ENCODE measurements around the gene PTH2. TPM values are rescaled to one million over a fixed set of nuclear protein-coding genes. Genes with fewer than 3 reads are reported as not detected.
"Not testable (repeated sequence)": the region's sequence is repeated elsewhere in the genome, so short reads cannot be mapped to it uniquely, and the experiment has no call there.

The PTH2 gene
- total RNA-seq, 1 experiment from 2014 or later = 1.0 TPM

DNA sequence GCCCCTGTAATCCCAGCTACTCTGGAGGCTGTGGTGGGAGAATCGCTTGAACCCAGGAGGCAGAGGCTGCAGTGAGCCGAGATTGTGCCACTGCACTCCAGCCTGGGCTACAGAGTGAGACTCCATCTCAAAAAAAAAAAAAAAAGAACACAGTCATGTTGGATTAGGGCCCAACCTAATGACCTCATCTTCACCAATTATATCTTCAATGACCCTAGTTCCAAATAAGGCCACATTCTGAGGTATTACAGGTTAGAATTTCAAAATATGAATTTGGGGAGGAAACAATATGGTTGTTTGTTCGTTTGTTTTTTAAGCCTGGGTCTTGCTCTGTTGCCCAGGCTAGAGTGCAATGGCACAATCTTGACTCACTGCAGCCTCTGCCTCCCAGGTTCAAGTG is 50.1 kb downstream of the PTH2 start:
- CTCF ChIA-PET; H3K4me3 Mint-ChIP-seq; ATAC-seq; H3K4me1 Mint-ChIP-seq; H3K27ac Mint-ChIP-seq; DNase-seq (ENCODE audit: low spot score): not testable (repeated sequence)
- peaks cover 35% of the 10 kb centered on the region for H3K27me3 Mint-ChIP-seq (ENCODE audit: low read depth)
- POLR2A ChIA-PET = interaction anchor here (0.7 kb wide), 1 partner anchor 63 kb away, joined by 3 read pairs; no protein-coding TSS in a partner anchor
- TF ChIP-seq ZNF121 (CRISPR knock-in tag; IDR thresholded peaks at IDR 0.05) = 0 out of 2 replicates have a peak, but pooled peaks have one; percentile 8
- peaks cover 21% of the 10 kb centered on the region for H3K36me3 Mint-ChIP-seq
- peaks cover 25% of the 10 kb centered on the region for H3K9me3 Mint-ChIP-seq

Other genes starting within 250 kb of the PTH2 start
- 1.5 to 2.2 TPM (median 2.1 TPM) in 3 replicates for gene SLC6A16, start 98.2 kb downstream of the PTH2 start, total RNA-seq (2021)
- 0.27 to 1.6 TPM (median 1.2 TPM) in 3 replicates for gene CD37, start 88.0 kb downstream of the PTH2 start, total RNA-seq (2021)
- 104 to 106 TPM (median 104 TPM) in 3 replicates for gene TEAD2, start 61.0 kb downstream of the PTH2 start, total RNA-seq (2021)
- 2.4 to 3.0 TPM (median 2.9 TPM) in 3 replicates for gene DKKL1, start 59.6 kb downstream of the PTH2 start, total RNA-seq (2021)
- 0.14 to 0.42 TPM in 2 of 3 replicates, not detected in the other for gene KASH5, start 35.2 kb downstream of the PTH2 start, total RNA-seq (2021)
- gene GFY, start 1.9 kb upstream of the PTH2 start, total RNA-seq (2021) = 0.85 to 1.4 TPM (median 0.87 TPM) in 3 replicates
- 1.6 to 2.8 TPM (median 2.1 TPM) in 3 replicates for gene SLC17A7, start 18.1 kb upstream of the PTH2 start, total RNA-seq (2021)
- gene PIH1D1, start 28.4 kb upstream of the PTH2 start, total RNA-seq (2021) = 153 to 170 TPM (median 156 TPM) in 3 replicates
- 44.3 to 53.6 TPM (median 52.6 TPM) in 3 replicates for gene ALDH16A1, start 29.8 kb upstream of the PTH2 start, total RNA-seq (2021)
- 2.9 to 5.3 TPM (median 3.6 TPM) in 3 replicates for gene FLT3LG, start 50.8 kb upstream of the PTH2 start, total RNA-seq (2021)
- gene RPL13A, start 64.2 kb upstream of the PTH2 start, total RNA-seq (2021) = 3,861 to 4,362 TPM (median 4,362 TPM) in 3 replicates
- 2,299 to 2,683 TPM (median 2,679 TPM) in 3 replicates for gene RPS11, start 73.0 kb upstream of the PTH2 start, total RNA-seq (2021)
- 53.8 to 69.9 TPM (median 61.2 TPM) in 3 replicates for gene FCGRT, start 89.2 kb upstream of the PTH2 start, total RNA-seq (2021)
- 14.3 to 20.6 TPM (median 20.3 TPM) in 3 replicates for gene RCN3, start 104.6 kb upstream of the PTH2 start, total RNA-seq (2021)
- gene NOSIP, start 157.1 kb upstream of the PTH2 start, total RNA-seq (2021) = 82.3 to 97.9 TPM (median 87.6 TPM) in 3 replicates
- 5.9 to 7.0 TPM (median 6.9 TPM) in 3 replicates for gene PRRG2, start 157.9 kb upstream of the PTH2 start, total RNA-seq (2021)
- gene PRR12, start 167.7 kb upstream of the PTH2 start, total RNA-seq (2021) = 78.6 to 86.1 TPM (median 83.3 TPM) in 3 replicates
- gene RRAS, start 216.7 kb upstream of the PTH2 start, total RNA-seq (2021) = 11.4 to 17.9 TPM (median 15.7 TPM) in 3 replicates
- 103 to 109 TPM (median 105 TPM) in 3 replicates for gene SCAF1, start 218.8 kb upstream of the PTH2 start, total RNA-seq (2021)
- gene IRF3, start 242.4 kb upstream of the PTH2 start, total RNA-seq (2021) = 149 to 165 TPM (median 154 TPM) in 3 replicates
- gene BCL2L12, start 242.5 kb upstream of the PTH2 start, total RNA-seq (2021) = 139 to 146 TPM (median 140 TPM) in 3 replicates